Measurements from ENCODE around the gene GSTCD. TPM values are rescaled to one million over a fixed set of nuclear protein-coding genes. Genes with fewer than 3 reads are reported as not detected.
"Not testable (repeated sequence)": the region's sequence is repeated elsewhere in the genome, so short reads cannot be mapped to it uniquely, and the experiment has no call there.

The GSTCD gene
- total RNA-seq, 4 donors from 2014 or later, result 9.6 to 19.5 (median 10.6) TPM

DNA sequence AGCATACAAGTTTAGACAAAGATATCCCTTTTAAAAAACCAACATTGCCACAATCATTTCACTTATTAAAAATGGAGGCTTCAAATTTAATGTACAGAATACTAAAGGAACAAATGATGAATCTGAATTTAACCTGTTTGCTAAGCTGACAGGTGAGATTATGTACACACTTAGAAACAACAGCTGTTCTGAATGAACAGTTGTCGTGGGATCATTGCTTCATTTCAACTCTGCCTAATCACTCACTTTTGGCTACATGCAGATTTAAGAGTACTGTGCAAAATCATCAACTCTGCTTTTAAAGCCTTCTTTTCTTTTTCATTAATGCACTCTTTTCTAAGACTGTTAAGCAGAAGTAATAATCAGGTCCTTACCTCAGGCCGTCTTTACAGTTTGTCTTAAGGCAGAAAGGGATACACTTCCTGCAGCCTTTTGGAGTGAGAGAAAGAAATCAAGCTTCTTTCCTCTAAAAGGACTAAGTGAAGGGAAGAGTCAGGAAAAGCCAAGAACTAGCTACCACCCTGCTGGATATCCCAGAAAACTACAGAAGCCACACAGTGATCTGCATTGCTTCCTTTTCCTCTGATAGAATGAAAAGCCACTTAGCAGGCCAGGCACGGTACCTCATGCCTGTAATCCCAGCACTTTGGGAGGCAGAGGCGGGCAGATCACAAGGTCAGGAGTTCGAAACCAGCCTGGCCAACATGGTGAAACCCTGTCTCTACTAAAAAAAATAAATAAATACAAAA, 132.0 kb downstream of the GSTCD start:
- 71 to 80% methylated on average over 4 to 5 of the region's 5 CpGs for WGBS, 2 donors
- TF ChIP-seq, protein P1, sequence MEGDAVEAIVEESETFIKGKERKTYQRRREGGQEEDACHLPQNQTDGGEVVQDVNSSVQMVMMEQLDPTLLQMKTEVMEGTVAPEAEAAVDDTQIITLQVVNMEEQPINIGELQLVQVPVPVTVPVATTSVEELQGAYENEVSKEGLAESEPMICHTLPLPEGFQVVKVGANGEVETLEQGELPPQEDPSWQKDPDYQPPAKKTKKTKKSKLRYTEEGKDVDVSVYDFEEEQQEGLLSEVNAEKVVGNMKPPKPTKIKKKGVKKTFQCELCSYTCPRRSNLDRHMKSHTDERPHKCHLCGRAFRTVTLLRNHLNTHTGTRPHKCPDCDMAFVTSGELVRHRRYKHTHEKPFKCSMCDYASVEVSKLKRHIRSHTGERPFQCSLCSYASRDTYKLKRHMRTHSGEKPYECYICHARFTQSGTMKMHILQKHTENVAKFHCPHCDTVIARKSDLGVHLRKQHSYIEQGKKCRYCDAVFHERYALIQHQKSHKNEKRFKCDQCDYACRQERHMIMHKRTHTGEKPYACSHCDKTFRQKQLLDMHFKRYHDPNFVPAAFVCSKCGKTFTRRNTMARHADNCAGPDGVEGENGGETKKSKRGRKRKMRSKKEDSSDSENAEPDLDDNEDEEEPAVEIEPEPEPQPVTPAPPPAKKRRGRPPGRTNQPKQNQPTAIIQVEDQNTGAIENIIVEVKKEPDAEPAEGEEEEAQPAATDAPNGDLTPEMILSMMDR (IDR thresholded peaks at IDR 0.05), result no peak
- no peak for TF ChIP-seq POLR2A (IDR thresholded peaks at IDR 0.05)
- DNase-seq, result no peak
- no peak overlapping the region for H3K27ac ChIP-seq
- no peaks in the 10 kb centered on the region for H3K4me1 ChIP-seq
- H3K9me3 ChIP-seq, result no peaks in the 10 kb centered on the region
- intact Hi-C loops (cut with DNase I), result no loop called here
- no peaks in the 10 kb centered on the region for H3K27me3 ChIP-seq
- peaks cover 0 to 36% (median 0%) of the 10 kb centered on the region in 3 donors for H3K36me3 ChIP-seq
- H3K4me3 ChIP-seq, result no peak overlapping the region

DNA sequence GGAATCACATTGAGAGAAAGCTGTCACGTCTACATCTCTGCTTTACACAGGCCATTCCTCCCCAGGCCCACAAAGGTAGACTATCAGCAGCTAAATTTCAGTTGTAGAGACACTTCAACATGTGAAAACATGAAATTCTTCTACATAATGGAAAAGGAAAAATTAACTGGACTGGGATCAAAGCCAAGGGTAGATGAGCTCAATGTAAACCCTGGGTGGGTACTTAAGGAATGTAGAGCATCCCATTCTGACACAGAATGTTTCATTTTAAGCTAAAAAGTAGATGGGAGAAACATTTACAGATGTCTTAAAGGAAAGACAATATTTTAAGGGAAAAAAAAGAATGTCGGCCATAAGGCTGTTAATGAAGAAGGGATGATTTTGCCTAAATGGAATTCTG, 135.4 kb downstream of the GSTCD start:
- Histone ChIP-seq H3K36me3 (peaks cover 0 to 13% (median 0%) of the 10 kb centered on the region in 3 donors), H3K27me3 (no peaks in the 10 kb centered on the region), H3K27ac (no peak overlapping the region), H3K4me1 (no peaks in the 10 kb centered on the region), H3K9me3 (no peaks in the 10 kb centered on the region), H3K4me3 (no peak overlapping the region)
- no peak for DNase-seq
- intact Hi-C loops (cut with DNase I), result no loop called here
- no peak for TF ChIP-seq POLR2A (IDR thresholded peaks at IDR 0.05)
- TF ChIP-seq, protein P1 (IDR thresholded peaks at IDR 0.05), result no peak
- WGBS, 2 donors, result 34 to 62% methylated on average over 2 of the region's 2 CpGs

DNA sequence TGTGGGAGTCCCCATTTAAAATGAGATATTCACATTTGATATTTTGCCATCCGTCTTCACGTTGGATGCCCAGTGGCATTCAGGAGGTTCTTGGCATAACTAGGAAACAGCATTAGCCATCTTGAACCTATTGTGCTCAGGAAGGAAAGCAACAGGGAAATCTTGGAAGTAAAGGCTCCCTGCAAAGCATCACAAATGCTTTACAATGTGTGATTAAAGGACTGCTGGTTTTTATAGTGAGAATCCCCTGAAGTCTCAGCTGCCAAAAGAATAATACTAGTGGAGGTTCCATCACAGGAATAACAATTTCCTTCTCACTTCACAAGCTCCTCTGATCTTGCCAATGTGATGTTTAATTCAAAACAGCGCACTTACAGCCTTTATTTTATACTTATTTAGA, 137.0 kb downstream of the GSTCD start:
- TF ChIP-seq, protein P1 (IDR thresholded peaks at IDR 0.05), result no peak
- TF ChIP-seq POLR2A (IDR thresholded peaks at IDR 0.05), result no peak
- 73 to 89% methylated on average over 3 of the region's 3 CpGs for WGBS, 2 donors
- Histone ChIP-seq H3K27ac (no peak overlapping the region), H3K9me3 (no peaks in the 10 kb centered on the region), H3K27me3 (no peaks in the 10 kb centered on the region), H3K4me3 (no peak overlapping the region), H3K4me1 (no peaks in the 10 kb centered on the region), H3K36me3 (peaks cover 0 to 13% (median 0%) of the 10 kb centered on the region in 3 donors)
- intact Hi-C loops (cut with DNase I), result no loop called here
- DNase-seq, result no peak

DNA sequence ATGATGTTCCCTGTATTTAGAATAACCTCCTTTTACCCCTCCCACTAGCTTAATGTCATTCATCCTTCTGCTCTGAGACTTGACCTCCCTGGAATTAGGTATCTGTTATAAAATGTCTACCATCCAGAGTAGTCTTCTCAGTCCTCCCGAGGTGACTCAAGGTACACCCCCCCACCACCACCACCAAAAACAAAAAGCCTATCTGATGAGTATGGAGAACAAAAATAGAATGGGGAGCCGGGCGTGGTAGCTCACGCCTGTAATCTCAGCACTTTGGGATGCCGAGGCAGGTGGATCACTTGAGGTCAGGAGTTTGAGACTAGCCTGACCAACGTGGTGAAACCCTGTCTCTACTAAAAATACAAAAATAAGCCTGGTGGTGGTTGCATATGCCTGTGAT, 139.8 kb downstream of the GSTCD start:
- intact Hi-C loops (cut with DNase I), result not testable (repeated sequence)
- WGBS, 2 donors, result 88 to 89% methylated on average over 6 of the region's 6 CpGs

DNA sequence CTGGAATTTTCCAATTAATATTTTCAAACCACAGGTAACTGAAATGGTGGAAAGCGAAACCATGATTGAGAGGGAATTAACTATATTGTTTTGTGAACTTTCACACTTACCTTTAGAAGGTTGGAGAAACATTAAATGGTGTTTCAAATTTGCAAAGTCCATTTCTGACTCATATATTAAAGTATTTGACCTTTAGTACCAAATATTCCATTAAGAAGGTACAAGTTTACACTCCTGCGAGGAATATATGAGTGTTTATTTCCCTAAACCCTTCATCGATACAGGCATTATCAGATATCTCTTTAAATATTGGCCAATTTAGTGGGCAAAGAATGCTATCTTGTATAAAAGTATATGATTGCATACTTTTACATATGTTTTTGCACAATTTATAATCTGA, 142.6 kb downstream of the GSTCD start:
- TF ChIP-seq POLR2A (IDR thresholded peaks at IDR 0.05), result no peak
- TF ChIP-seq, protein P1 (IDR thresholded peaks at IDR 0.05), result no peak
- DNase-seq, result no peak
- 99 to 100% methylated on average over 3 of the region's 3 CpGs for WGBS, 2 donors

More for the DNA sequence above, 139.8 kb downstream of the GSTCD start:
- not testable (repeated sequence) for H3K4me3 ChIP-seq, H3K9me3 ChIP-seq, H3K4me1 ChIP-seq, H3K27ac ChIP-seq, DNase-seq, H3K36me3 ChIP-seq, H3K27me3 ChIP-seq

DNA sequence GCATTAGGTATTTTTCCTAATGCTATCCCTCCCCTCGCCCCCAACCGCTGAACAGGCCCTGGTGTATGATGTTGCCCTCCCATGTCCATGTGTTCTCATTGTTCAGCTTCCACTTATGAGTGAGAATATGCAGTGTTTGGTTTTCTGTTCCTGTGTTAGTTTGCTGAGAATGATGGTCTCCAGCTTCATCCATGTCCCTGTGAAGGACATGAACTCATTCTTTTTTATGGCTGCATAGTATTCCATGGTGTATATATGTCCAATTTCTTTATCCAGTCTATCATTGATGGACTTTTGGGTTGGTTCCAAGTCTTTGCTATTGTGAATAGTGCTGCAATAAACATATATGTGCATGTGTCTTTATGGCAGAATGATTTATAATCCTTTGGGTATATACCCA, 143.6 kb downstream of the GSTCD start:
- H3K4me1 ChIP-seq; H3K4me3 ChIP-seq; H3K27me3 ChIP-seq; H3K36me3 ChIP-seq; H3K27ac ChIP-seq; intact Hi-C loops (cut with DNase I); H3K9me3 ChIP-seq; DNase-seq: not testable (repeated sequence)
- WGBS, 2 donors, result 97 to 100% methylated on average over 2 of the region's 2 CpGs

More for the DNA sequence above, 142.6 kb downstream of the GSTCD start:
- Histone ChIP-seq H3K9me3 (no peaks in the 10 kb centered on the region), H3K4me3 (no peak overlapping the region), H3K4me1 (no peaks in the 10 kb centered on the region), H3K27ac (no peak overlapping the region), H3K27me3 (no peaks in the 10 kb centered on the region), H3K36me3 (no peaks in the 10 kb centered on the region)
- intact Hi-C loops (cut with DNase I), result no loop called here
